GM18502 (cell line): ENCODE measurements around the gene ACOX2.
A peak's percentile ranks its signal among the peaks of the same experiment; 100 is the strongest.
"Not testable (repeated sequence)": the region's sequence is repeated elsewhere in the genome, so short reads cannot be mapped to it uniquely, and the experiment has no call there.

Experiments used
- ATAC-seq: cut with Tn5 transposase; IDR thresholded peaks from one replicate; pipeline ENCODE4 v1.9.1; 2021; ENCODE audit warnings: mild to moderate bottlenecking; ENCODE audit not compliant: unreplicated experiment, poor library complexity

The ACOX2 gene

DNA sequence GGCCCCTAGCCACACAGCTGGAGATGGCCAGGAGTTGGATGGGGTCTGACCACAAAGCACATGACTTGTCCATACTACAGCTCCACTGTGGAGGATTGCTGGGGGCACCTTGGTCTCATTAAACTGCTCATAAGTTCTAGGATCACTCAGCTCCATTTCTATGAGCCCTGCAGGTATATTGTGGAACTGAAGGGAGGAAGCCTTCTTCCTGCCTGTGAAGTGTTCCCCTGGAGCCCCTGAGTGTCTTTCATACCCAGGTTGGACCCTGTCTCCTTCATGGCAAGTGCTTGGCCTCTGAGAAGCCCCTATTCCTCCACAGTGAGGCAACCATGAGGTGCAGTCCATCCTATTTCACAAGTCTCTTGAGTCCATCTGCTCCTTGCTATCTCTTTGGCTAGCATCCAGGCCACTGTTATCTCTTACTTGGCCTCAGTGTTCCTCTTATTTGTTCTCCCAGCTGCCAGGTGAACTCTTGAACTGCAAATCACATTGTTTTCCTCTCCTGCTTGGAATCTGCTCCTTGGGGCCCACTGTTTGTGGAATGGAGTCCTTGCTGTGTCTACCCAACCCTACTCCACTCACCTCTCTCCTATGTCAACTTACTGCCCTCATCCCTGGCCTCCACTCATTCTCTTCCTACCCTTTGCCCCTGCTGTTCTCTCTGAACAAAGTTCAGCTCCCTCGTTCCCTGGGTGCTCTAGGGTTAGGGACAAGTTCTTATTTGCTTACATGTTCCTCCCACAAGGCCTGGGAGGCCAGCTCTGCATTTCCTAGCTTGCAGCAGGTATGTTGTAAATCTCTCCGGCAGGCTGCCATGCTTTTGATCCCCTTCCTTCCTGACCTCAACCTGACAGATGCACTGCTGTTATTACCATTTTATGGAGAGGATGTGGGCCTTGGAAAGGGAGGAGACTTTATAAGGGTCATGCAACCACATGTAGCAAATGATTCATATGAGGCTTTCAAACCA lies 1.2 kb downstream of the ACOX2 start:
- ATAC-seq: no peak

DNA sequence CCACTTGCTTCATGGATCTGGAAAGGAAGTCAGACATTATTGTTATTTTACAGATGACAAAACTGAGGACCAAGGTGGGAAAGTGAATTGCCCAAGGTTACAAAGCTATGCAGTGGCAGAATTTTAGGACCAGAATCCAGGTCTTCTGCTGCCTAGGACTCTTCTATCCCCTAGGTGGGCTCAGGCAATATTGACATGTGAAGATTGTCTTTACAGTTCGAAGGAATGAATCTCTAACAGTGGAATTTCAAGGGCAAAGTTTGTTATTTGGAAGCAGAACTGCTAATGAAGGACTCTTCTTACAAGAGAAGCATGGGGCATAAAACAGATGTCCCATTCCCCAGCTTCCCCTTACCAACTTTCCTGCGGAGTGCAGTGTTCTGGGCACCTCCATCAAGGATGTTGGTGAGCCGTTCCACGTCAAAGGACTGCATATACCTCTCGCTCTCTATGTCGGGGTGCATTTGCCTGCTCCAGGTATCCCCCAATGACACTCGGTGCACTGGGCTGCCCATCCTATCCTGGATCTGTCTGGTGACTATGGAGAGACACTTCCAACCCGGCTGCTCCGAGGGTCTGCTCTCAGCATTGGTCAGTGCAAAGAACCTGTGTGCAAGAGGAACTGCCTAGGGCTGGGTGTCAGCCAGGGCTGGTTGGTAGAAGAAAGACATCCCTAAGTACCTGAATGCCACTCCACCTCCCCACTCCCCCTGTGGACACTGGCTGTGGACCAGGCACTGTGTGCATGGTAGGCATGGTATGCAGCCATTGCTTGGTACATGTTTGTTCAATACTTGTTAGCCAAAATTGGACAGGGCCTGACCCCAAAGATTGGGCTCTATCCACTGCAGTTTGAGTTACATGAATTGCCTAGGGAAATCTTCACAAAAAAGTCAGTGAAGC lies 2.1 kb downstream of the ACOX2 start:
- no peak for ATAC-seq

DNA sequence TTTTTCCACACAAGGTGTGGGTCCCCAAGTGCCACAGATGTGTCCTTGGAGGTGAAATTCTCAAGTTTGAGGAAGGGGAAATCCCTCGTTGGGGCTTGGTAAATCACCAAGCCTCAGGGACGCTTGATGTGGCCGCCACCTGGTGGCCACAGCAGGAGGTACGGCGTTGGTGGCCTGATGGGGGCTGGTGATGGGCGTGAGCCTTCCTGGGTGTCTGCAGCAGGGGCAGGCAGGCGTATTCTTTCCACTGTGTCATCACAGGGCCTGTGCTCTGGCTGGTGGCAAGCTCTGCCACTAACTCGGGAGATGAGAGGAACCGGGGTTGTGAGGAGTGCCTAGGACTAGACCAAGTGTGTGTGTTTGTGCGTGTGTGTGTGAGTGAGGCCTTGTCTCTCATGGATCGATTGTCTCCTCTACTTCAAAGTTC lies 4.2 kb downstream of the ACOX2 start:
- ATAC-seq: peak; percentile 95

DNA sequence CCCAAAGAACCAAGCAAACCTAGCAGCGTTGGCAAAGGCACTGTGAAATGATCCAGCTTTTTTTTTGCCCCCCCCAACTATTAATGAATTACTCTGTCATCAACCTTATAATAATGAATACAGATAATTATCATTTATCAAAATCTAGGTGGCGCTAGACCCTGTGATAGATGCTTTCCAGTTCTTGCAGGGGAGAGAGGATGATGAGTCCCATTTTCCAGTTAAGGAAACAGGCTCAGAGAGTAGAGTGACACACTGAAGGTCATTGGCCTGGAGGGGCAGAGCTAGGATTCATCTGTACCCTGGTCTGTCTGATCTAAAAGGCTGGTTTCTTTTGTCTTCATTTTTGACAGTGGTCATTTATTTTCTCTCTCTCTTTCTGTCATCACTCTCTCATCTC lies 5.0 kb downstream of the ACOX2 start:
- no peak for ATAC-seq

- no peak for ATAC-seq
Measured at GRCh38 chr3:58531555-58531954, 5.4 kb downstream of the ACOX2 start.

GRCh38 chr3:58530354-58530865 lies 6.6 kb downstream of the ACOX2 start:
- ATAC-seq: no peak

GRCh38 chr3:58529516-58530353 lies 7.3 kb downstream of the ACOX2 start:
- no peak for ATAC-seq

GRCh38 chr3:58528629-58529028 lies 8.4 kb downstream of the ACOX2 start:
- ATAC-seq: no peak

GRCh38 chr3:58527440-58527839 lies 9.6 kb downstream of the ACOX2 start:
- ATAC-seq: not testable (repeated sequence)

GRCh38 chr3:58526515-58526957 lies 10.5 kb downstream of the ACOX2 start:
- no peak for ATAC-seq

DNA sequence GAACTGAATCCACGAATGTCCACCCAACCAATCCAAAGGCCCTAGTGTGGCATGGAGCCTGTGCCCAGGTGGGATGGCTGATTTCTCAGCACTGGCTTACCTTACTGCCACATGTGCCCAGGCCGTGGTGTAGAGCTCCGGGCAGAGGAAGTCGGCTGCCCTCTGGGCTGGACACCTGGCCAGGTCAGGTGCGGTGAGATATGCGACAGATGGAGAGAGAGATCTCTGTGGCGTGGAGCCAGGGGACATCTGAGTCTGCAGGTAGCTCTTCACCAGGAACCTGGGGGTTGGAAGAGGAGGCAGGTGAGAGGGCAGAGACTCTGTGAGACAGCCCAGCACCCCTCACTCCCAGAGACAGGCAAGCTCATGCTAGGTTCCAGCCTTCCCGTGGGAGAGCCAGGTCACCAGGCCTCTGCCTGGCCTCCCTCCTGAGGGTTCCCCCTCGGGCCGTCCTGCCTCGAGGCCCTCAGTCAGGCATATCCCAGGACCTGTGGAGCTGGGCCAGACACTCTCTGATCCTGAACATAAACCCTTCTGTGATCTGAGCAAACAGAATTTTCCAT lies 12.6 kb downstream of the ACOX2 start:
- ATAC-seq: no peak

DNA sequence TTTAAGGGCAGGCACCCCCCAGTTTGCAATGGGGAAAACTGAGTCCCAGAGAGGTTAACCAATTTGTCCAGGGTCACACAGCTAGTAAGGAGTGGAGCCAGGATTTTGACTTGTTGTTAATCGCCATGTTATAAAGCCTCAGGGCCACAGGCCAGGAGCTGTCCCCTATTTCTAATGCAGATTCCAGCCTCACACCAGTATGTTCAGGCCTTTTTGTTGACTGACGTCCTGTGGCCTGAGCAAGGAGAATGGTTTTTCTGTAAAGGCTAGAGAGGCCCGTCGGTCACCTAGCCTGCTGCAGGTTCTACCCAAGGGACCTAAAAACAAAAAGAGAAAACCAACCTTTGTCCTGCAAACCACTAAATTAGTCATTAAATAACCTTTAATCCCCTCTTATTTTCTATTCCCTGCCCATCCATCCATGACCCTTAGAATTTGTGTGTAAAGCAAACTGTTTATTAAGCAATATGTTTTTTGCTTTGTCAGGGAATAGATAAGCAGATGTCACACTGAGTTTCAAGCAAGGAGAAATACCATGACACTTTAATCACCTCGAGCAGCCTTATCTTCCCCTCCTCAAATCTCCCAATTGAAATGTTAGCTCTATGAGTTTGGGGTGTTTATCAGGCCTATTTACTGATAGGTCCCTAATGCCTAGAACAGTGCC lies 14.1 kb downstream of the ACOX2 start:
- ATAC-seq: no peak

- no peak for ATAC-seq
Measured at GRCh38 chr3:58521917-58522631, 14.9 kb downstream of the ACOX2 start.

- ATAC-seq: no peak
Measured at GRCh38 chr3:58521336-58521670, 15.7 kb downstream of the ACOX2 start.

- ATAC-seq: no peak
Measured at GRCh38 chr3:58520403-58521335, 16.3 kb downstream of the ACOX2 start.

GRCh38 chr3:58519668-58520402 lies 17.2 kb downstream of the ACOX2 start:
- ATAC-seq: no peak

- no peak for ATAC-seq
Measured at GRCh38 chr3:58518291-58518789, 18.6 kb downstream of the ACOX2 start.
